Inferior parietal cortex (tissue), 1 donor: ENCODE data around the gene EIF4EBP3.
A peak's percentile ranks its signal among the peaks of the same experiment; 100 is the strongest.

Experiments used
- DNase-seq: peaks from one replicate; pipeline ENCODE4 v3.0.0-alpha.2; 2016; ENCODE audit errors: extremely low spot score

Gene EIF4EBP3

GRCh38 chr5:140557136-140557805 is 9.8 kb downstream of the EIF4EBP3 start, which contains the start of gene SRA1:
TSS of gene SRA1 (minus strand) at chr5:140557473. CDS start at chr5:140557452, 21 bp downstream.
- peak; percentile 96 for DNase-seq

- DNase-seq = no peak
Measured at GRCh38 chr5:140557965-140558364, 10.5 kb downstream of the EIF4EBP3 start.

DNA sequence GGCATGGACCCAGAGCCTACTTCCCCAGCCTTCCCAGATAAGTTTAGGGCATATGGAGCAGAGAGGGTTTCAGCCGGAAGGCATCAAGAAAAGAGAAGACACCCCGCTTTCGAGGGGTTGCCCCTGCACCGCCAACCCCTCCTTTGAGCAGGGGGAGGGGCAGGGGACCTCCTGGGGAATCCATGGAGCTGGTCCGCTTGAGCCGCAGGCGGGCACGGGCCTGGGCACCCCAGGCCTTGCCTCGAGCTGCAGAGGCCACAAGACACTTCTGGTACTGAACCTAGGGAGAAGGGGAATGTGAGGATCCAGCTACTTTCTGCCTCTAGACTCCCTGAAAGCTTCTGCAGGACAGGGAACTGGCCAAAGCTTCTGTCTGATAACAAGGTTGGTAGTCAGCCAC is 11.1 kb downstream of the EIF4EBP3 start:
- no peak for DNase-seq

DNA sequence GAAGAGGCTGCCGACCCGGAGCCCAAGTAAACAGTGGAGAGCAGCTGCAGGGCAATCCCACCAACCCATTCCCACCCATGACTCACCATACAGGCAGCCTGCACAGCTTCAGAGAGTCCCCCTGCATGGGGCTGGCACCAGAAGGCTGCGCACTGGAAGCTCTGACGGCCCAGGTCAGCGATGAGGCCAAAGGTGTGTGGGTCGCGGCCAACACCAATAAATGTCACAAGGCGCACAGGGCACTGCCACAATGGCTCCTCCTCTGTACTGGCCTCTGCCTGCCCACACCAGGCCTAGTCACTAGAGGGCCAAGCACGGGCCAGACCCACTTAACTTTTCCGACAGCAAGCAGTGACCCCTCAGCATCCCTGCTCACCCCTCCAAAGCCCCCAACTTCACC is 12.8 kb downstream of the EIF4EBP3 start:
- DNase-seq = no peak

DNA sequence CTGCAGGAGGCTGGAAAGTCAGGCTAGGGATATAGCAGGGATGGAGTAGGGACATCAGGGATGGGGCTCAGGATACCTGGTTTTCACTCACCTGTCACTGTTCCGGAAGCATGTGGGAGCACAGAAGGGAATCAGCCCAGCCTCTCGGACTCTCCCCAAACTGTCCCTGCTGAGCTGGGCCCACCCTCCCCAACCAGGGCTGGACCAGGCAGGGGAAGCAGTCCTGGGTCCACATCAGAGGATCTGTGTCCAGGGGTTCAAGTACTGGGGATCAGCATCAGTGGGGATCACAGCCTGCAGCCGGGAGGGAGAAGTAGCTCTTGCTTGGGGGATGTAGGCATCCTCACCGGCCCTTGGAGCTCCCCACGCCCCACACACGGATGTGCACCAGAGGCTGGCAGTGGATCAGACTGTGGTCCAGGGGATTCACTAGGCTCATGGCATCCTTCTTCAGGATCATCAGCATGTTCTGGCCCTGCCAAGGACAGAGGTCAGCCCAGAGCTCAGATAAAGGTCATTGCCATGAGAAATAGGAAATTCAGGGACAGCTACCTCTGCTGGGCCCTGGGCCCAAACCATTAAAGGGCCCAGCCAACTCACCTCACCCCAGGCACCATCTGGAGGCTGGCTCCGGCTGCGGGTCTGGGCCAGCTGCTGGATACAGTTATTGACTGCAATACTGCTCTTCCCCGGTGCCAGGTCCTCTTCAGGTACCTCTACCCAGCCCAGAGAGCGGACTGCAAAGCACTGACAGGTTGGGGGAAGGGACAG is 14.5 kb downstream of the EIF4EBP3 start:
- DNase-seq = no peak

GRCh38 chr5:140563596-140563995 is 16.1 kb downstream of the EIF4EBP3 start:
- no peak for DNase-seq

GRCh38 chr5:140564196-140565023 is 16.9 kb downstream of the EIF4EBP3 start, which contains the start of the genes APBB3 and SLC35A4:
TSS of gene APBB3 (minus strand) at chr5:140564598. CDS start at chr5:140564245, 353 bp downstream.
TSS of gene SLC35A4 (plus strand) at chr5:140564828. CDS start at chr5:140567170, 2,342 bp downstream.
- peak; percentile 99 for DNase-seq

GRCh38 chr5:140565024-140565779 is 17.7 kb downstream of the EIF4EBP3 start:
- no peak for DNase-seq

GRCh38 chr5:140565780-140566095 is 18.3 kb downstream of the EIF4EBP3 start:
- no peak for DNase-seq

DNA sequence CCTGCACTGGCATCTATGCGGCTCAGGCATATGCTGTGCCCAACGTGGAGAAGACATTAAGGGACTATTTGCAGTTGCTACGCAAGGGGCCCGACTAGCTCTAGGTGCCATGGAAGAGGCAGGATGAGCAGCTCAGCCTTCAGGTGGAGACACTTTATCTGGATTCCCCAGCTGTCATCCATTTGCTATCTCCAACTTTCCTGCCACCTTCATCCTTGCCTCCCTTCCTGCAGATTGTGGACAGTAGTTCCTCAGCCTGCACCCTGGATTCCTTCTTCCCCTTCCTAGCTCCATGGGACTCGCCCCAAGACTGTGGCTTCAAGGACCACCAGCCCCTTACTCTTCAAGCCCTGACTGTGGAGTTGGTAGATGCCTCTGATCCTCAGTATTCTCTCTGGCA is 19.2 kb downstream of the EIF4EBP3 start:
- no peak for DNase-seq

GRCh38 chr5:140567136-140567818 is 19.8 kb downstream of the EIF4EBP3 start:
- DNase-seq = no peak

DNA sequence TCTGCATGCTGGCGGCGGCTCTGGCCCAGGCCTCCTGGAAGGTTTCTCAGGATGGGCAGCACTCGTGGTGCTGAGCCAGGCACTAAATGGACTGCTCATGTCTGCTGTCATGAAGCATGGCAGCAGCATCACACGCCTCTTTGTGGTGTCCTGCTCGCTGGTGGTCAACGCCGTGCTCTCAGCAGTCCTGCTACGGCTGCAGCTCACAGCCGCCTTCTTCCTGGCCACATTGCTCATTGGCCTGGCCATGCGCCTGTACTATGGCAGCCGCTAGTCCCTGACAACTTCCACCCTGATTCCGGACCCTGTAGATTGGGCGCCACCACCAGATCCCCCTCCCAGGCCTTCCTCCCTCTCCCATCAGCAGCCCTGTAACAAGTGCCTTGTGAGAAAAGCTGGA is 20.4 kb downstream of the EIF4EBP3 start:
- DNase-seq = no peak

DNA sequence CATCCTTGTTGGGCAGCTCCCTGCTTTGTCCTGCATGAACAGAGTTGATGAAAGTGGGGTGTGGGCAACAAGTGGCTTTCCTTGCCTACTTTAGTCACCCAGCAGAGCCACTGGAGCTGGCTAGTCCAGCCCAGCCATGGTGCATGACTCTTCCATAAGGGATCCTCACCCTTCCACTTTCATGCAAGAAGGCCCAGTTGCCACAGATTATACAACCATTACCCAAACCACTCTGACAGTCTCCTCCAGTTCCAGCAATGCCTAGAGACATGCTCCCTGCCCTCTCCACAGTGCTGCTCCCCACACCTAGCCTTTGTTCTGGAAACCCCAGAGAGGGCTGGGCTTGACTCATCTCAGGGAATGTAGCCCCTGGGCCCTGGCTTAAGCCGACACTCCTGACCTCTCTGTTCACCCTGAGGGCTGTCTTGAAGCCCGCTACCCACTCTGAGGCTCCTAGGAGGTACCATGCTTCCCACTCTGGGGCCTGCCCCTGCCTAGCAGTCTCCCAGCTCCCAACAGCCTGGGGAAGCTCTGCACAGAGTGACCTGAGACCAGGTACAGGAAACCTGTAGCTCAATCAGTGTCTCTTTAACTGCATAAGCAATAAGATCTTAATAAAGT is 21.1 kb downstream of the EIF4EBP3 start:
- DNase-seq = no peak

GRCh38 chr5:140569197-140569596 is 21.7 kb downstream of the EIF4EBP3 start:
- DNase-seq = no peak

DNA sequence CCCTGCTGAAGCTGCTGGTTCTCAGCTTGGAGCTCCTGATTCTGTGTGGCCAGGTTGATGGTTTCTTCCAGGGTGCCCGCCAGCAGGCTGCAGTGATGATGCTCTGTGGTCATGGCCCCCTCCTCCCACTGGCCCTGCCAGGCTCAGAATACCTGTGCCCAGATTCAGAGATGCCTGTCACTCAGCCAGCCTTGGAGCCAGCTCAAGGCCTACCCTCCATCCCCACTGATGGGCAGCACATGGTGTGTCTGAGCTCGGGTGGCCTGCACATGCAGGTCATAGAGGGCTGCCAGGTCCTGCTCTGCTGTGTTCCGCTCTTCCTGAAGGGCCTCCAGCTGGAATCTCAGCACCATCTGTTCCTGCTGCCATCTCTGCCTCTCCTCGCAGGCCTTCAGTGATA is 22.6 kb downstream of the EIF4EBP3 start:
- no peak for DNase-seq

DNA sequence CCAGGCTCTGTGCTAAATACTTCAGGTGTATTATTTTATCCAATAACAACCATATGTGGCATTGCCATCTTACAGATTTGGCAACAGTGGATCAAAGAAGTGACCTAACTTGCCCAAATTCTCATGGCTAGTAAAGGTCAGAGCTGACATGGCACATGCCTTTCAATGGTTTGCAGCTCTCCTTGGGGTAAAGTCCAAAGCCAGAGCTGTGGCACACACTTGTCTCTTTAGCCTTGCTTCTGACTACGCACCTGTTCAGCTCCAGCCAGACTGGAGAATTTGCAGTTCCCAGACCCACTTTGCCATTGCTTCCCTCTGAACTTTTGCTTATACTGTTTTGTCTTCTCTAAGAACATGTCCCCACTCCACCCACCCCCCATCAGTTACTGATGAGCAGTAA is 23.0 kb downstream of the EIF4EBP3 start:
- no peak for DNase-seq

- no peak for DNase-seq
Measured at GRCh38 chr5:140571105-140571504, 23.6 kb downstream of the EIF4EBP3 start.

GRCh38 chr5:140573683-140574082 is 26.2 kb downstream of the EIF4EBP3 start:
- DNase-seq = no peak

DNA sequence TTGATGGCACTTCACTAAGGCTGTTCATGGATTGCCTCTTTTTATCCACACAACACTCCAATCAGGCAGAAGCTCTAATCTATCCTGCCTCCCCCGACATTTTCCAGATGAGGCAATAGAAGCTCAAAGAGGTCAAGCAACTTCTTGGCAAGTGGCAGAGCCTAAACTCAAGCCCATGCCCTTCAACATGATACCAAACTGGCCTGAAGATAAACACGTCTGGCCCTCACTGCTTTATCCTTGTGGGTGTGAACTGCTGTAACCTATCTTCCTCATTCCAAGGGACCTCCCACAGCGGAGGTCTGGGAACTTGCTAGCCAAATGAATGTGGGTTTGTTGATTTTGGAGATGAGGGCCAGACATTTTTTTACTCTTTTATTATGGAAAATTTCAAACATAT is 26.7 kb downstream of the EIF4EBP3 start:
- no peak for DNase-seq

GRCh38 chr5:140575309-140575708 is 27.8 kb downstream of the EIF4EBP3 start:
- DNase-seq = no peak
